Right atrium auricular region (tissue), 2 donors: Measurements from ENCODE around the gene ZCCHC7. TPM values are rescaled to one million over a fixed set of nuclear protein-coding genes. Genes with fewer than 3 reads are reported as not detected.

Source experiments
- DNase-seq: peaks from one replicate; pipeline ENCODE4 v3.0.0-alpha.2; 2019; ENCODE audit warnings: low spot score
- H3K27ac ChIP-seq, 2 donors: fragments of 200-600 bp; sonication (generic); 1 replicate in 1 of 2; 2 replicates in 1 of 2; pipeline ENCODE4 v1.5.1; 2016 to 2019
- H3K27me3 ChIP-seq, 2 donors: fragments of 200-600 bp; sonication (generic); one replicate each; pipeline versions ENCODE4 v1.5.1 to v1.6.0; 2017 to 2019
- H3K36me3 ChIP-seq: fragments of 200-600 bp; sonication (generic); one replicate; pipeline ENCODE4 v1.5.1; 2016
- H3K4me1 ChIP-seq, 2 donors: fragments of 200-600 bp; sonication (generic); one replicate each; pipeline versions ENCODE4 v1.5.1 to v1.6.0; 2017 to 2019
- H3K4me3 ChIP-seq, 2 donors: fragments of 200-600 bp; sonication (generic); 1 replicate in 1 of 2; 2 replicates in 1 of 2; pipeline ENCODE4 v1.5.1; 2017 to 2019; ENCODE audit warnings: mild to moderate bottlenecking in 1 of 2, moderate library complexity in 1 of 2
- H3K9me3 ChIP-seq, 2 donors: fragments of 200-600 bp; sonication (generic); one replicate each; pipeline ENCODE4 v1.5.1; 2019
- total RNA-seq, 2 donors: library from RNA; depleted of rRNA; stranded (reverse); fragments of >200 nt; gene quantifications; one replicate each; pipeline ENCODE4 v1.1.0, GENCODE V29; 2016
- TF ChIP-seq, protein P1 (sequence below), 2 donors: fragments of 200-600 bp; sonication (generic); IDR thresholded peaks; one replicate each; pipeline ENCODE4 v1.5.1; 2019; ENCODE audit warnings: antibody characterized with exemption in 2 of 2

The ZCCHC7 gene
- total RNA-seq, 2 donors from 2014 or later = 8.1 to 8.6 TPM

GRCh38 chr9:37229455-37229854, 109.1 kb downstream of the ZCCHC7 start:
- no peaks in the 10 kb centered on the region for H3K27me3 ChIP-seq
- DNase-seq = no peak
- no peaks in the 10 kb centered on the region for H3K36me3 ChIP-seq
- TF ChIP-seq, protein P1, sequence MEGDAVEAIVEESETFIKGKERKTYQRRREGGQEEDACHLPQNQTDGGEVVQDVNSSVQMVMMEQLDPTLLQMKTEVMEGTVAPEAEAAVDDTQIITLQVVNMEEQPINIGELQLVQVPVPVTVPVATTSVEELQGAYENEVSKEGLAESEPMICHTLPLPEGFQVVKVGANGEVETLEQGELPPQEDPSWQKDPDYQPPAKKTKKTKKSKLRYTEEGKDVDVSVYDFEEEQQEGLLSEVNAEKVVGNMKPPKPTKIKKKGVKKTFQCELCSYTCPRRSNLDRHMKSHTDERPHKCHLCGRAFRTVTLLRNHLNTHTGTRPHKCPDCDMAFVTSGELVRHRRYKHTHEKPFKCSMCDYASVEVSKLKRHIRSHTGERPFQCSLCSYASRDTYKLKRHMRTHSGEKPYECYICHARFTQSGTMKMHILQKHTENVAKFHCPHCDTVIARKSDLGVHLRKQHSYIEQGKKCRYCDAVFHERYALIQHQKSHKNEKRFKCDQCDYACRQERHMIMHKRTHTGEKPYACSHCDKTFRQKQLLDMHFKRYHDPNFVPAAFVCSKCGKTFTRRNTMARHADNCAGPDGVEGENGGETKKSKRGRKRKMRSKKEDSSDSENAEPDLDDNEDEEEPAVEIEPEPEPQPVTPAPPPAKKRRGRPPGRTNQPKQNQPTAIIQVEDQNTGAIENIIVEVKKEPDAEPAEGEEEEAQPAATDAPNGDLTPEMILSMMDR (IDR thresholded peaks at IDR 0.05) = no peak
- no peak overlapping the region for H3K4me3 ChIP-seq
- no peak overlapping the region for H3K27ac ChIP-seq
- no peaks in the 10 kb centered on the region for H3K9me3 ChIP-seq
- no peaks in the 10 kb centered on the region for H3K4me1 ChIP-seq

GRCh38 chr9:37229882-37230482, 109.6 kb downstream of the ZCCHC7 start:
- TF ChIP-seq, protein P1 (IDR thresholded peaks at IDR 0.05) = no peak
- Histone ChIP-seq H3K4me1 (no peaks in the 10 kb centered on the region), H3K4me3 (no peak overlapping the region), H3K9me3 (no peaks in the 10 kb centered on the region), H3K36me3 (no peaks in the 10 kb centered on the region), H3K27ac (no peak overlapping the region), H3K27me3 (no peaks in the 10 kb centered on the region)
- DNase-seq = no peak

DNA sequence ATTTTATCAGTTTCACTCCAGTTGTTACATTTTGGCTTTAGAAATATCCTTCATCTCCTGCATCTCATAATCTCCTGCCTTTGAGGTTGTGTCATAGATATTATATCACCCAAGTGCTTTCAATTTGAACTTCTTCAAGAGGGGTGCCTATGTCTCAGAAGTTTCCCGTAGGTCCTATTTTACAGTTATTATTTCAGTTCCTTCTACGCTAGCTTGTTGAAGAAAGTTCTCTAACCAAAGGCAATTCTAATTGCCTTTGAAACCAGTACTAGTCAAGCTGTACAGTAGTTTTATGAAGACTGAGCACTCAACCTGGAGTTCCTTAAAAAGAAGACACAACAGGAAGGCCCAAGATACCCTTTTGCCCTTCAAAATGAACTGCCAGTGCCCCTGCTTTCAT, 116.4 kb downstream of the ZCCHC7 start:
- Histone ChIP-seq H3K27me3 (no peaks in the 10 kb centered on the region), H3K27ac (no peak overlapping the region), H3K9me3 (no peaks in the 10 kb centered on the region), H3K4me1 (no peaks in the 10 kb centered on the region), H3K36me3 (no peaks in the 10 kb centered on the region), H3K4me3 (no peak overlapping the region)
- no peak for DNase-seq
- TF ChIP-seq, protein P1 (IDR thresholded peaks at IDR 0.05) = no peak

DNA sequence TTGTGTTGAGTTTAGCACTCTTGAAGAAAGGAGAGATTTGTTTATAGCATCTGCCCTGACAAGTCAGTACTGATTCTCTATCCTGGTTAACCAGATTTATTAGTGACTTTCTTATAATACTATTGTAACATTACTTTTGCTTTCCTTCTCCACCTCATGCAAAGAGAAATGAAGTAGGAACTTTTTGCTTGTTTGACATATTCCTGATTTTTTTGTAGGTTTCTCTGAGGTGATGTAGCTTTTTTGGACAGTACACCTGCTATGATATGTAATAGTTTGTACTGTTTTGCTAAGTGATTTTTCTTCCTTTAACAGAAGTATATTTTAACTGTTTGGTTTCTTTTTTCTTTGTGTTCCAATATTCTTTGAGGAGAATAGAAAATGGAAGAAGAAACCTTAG, 117.7 kb downstream of the ZCCHC7 start:
- no peak for DNase-seq
- TF ChIP-seq, protein P1 (IDR thresholded peaks at IDR 0.05) = no peak
- Histone ChIP-seq H3K27me3 (no peaks in the 10 kb centered on the region), H3K4me3 (no peak overlapping the region), H3K9me3 (no peaks in the 10 kb centered on the region), H3K4me1 (no peaks in the 10 kb centered on the region), H3K27ac (no peak overlapping the region), H3K36me3 (no peaks in the 10 kb centered on the region)

DNA sequence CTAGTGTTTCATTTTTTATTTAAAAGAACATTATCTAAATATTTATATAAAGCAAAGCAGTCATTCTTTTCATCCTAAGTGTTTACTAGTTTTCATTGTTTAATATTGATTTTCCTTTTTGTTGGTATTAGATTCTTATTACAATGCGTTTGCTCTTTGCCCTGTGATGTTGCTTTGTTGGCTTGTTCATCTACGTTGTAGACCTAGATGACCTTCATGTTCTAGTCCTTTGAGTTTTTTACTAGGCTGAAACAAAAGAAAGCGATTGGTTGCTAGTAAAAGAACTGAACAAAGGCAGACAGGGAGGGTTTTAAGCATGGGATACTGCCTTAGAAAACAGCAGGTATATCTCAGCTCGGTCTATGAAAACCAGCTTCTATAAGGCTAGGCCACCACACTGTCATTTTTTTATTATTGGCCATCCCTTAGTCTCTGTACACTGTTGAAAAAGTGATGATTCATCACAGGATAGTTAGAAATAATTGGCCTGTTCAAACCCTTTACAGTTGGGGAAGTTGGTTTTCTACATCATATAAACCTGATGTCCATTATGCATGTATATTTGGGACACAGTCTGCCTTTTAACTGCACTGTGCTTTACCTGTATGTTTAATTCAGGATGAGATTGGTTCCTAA, 119.0 kb downstream of the ZCCHC7 start:
- H3K9me3 ChIP-seq = no peaks in the 10 kb centered on the region
- no peak for DNase-seq

More for the DNA sequence above, 119.0 kb downstream of the ZCCHC7 start:
- Histone ChIP-seq H3K4me1 (no peaks in the 10 kb centered on the region), H3K27ac (no peak overlapping the region), H3K27me3 (no peaks in the 10 kb centered on the region), H3K36me3 (no peaks in the 10 kb centered on the region), H3K4me3 (no peak overlapping the region)
- TF ChIP-seq, protein P1 (IDR thresholded peaks at IDR 0.05) = no peak
